Measurements from ENCODE around the gene PRL. TPM values are rescaled to one million over a fixed set of nuclear protein-coding genes. Genes with fewer than 3 reads are reported as not detected.

The PRL gene
- total RNA-seq, 1 donor from 2014 or later, result not detected

- intact Hi-C loops (cut with DNase I), result no loop called here
- H3K9me3 ChIP-seq, result no peaks in the 10 kb centered on the region
- TF ChIP-seq POLR2AphosphoS5 (IDR thresholded peaks at IDR 0.05; ENCODE audit: insufficient read depth in 1 of 2, low read depth in 1 of 2), result no peak
- TF ChIP-seq CTCF (IDR thresholded peaks at IDR 0.05), result no peak
- H3K36me3 ChIP-seq, result no peaks in the 10 kb centered on the region
- peaks cover 12% of the 10 kb centered on the region for H3K4me1 ChIP-seq
- H3K27me3 ChIP-seq, result no peaks in the 10 kb centered on the region
- no peak overlapping the region for H3K27ac ChIP-seq
- no peak for DNase-seq (ENCODE audit: extremely low spot score in 2 of 2)
- no peak overlapping the region for H3K4me3 ChIP-seq
Measured at GRCh38 chr6:22325481-22325880, 28.6 kb upstream of the PRL start.

- Histone ChIP-seq H3K27ac (no peak overlapping the region), H3K4me3 (no peak overlapping the region), H3K4me1 (peaks cover 12% of the 10 kb centered on the region), H3K36me3 (no peaks in the 10 kb centered on the region), H3K9me3 (no peaks in the 10 kb centered on the region), H3K27me3 (no peaks in the 10 kb centered on the region)
- DNase-seq (ENCODE audit: extremely low spot score in 2 of 2), result no peak
- intact Hi-C loops (cut with DNase I), result no loop called here
- no peak for TF ChIP-seq POLR2A (IDR thresholded peaks at IDR 0.05)
- no peak for TF ChIP-seq POLR2AphosphoS5 (IDR thresholded peaks at IDR 0.05; ENCODE audit: insufficient read depth in 1 of 2, low read depth in 1 of 2)
- TF ChIP-seq CTCF (IDR thresholded peaks at IDR 0.05), result no peak
Measured at GRCh38 chr6:22323848-22324247, 27.0 kb upstream of the PRL start.

- Histone ChIP-seq H3K9me3 (no peaks in the 10 kb centered on the region), H3K4me1 (peaks cover 12% of the 10 kb centered on the region), H3K36me3 (no peaks in the 10 kb centered on the region), H3K27me3 (no peaks in the 10 kb centered on the region), H3K27ac (no peak overlapping the region), H3K4me3 (no peak overlapping the region)
- DNase-seq (ENCODE audit: extremely low spot score in 2 of 2), result no peak
- no peak for TF ChIP-seq POLR2AphosphoS5 (IDR thresholded peaks at IDR 0.05; ENCODE audit: insufficient read depth in 1 of 2, low read depth in 1 of 2)
- TF ChIP-seq CTCF (IDR thresholded peaks at IDR 0.05), result no peak
- TF ChIP-seq POLR2A (IDR thresholded peaks at IDR 0.05), result no peak
- intact Hi-C loops (cut with DNase I), result no loop called here
Measured at GRCh38 chr6:22322103-22323030, 25.5 kb upstream of the PRL start.

GRCh38 chr6:22320750-22321149 is 23.9 kb upstream of the PRL start:
- DNase-seq (ENCODE audit: extremely low spot score in 2 of 2), result no peak
- Histone ChIP-seq H3K36me3 (no peaks in the 10 kb centered on the region), H3K9me3 (no peaks in the 10 kb centered on the region), H3K4me3 (no peak overlapping the region), H3K4me1 (no peaks in the 10 kb centered on the region), H3K27ac (no peak overlapping the region), H3K27me3 (no peaks in the 10 kb centered on the region)
- TF ChIP-seq POLR2A (IDR thresholded peaks at IDR 0.05) (no peak), CTCF (IDR thresholded peaks at IDR 0.05) (no peak), POLR2AphosphoS5 (IDR thresholded peaks at IDR 0.05; ENCODE audit: insufficient read depth in 1 of 2, low read depth in 1 of 2) (no peak)
- intact Hi-C loops (cut with DNase I), result loop anchor here (1.0 kb wide), 1 partner anchor 43 kb away; no protein-coding TSS in a partner anchor

GRCh38 chr6:22318404-22318803 is 21.6 kb upstream of the PRL start:
- intact Hi-C loops (cut with DNase I), result no loop called here
- Histone ChIP-seq H3K36me3 (no peaks in the 10 kb centered on the region), H3K27ac (no peak overlapping the region), H3K4me1 (no peaks in the 10 kb centered on the region), H3K9me3 (no peaks in the 10 kb centered on the region), H3K4me3 (no peak overlapping the region), H3K27me3 (no peaks in the 10 kb centered on the region)
- no peak for DNase-seq (ENCODE audit: extremely low spot score in 2 of 2)
- TF ChIP-seq CTCF (IDR thresholded peaks at IDR 0.05), result no peak
- TF ChIP-seq POLR2AphosphoS5 (IDR thresholded peaks at IDR 0.05; ENCODE audit: insufficient read depth in 1 of 2, low read depth in 1 of 2), result no peak
- TF ChIP-seq POLR2A (IDR thresholded peaks at IDR 0.05), result no peak
